ENCODE measurements around the gene FUBP1. TPM values are rescaled to one million over a fixed set of nuclear protein-coding genes. Genes with fewer than 3 reads are reported as not detected.

Gene FUBP1
- total and polyA plus RNA-seq, 2 of the 8 experiments (the other 6 are each of a cell fraction or from before 2014, with no cell fraction given): 184 to 201 TPM

- TF ChIP-seq TBP (IDR thresholded peaks at IDR 0.05; ENCODE audit: low read depth, low read length) (peak; percentile 93), NRF1 (IDR thresholded peaks at IDR 0.05; ENCODE audit: low read depth, low read length) (no peak), SIN3A (conservative IDR thresholded peaks at IDR 0.05 in 1 of 2, IDR thresholded peaks at IDR 0.05 in 1 of 2; ENCODE audit: low read depth in 1 of 2, low read length in 2 of 2) (peak; percentile 17 to 50; a peak in 1 of 4 replicates), SUZ12 (IDR thresholded peaks at IDR 0.05; ENCODE audit: low read length) (no peak), FOSL1 (IDR thresholded peaks at IDR 0.05; ENCODE audit: insufficient read depth, low read depth, low read length) (no peak), NANOG (IDR thresholded peaks at IDR 0.05; ENCODE audit: insufficient read depth, low read depth, low read length, poor library complexity, severe bottlenecking) (no peak), ASH2L (IDR thresholded peaks at IDR 0.05; ENCODE audit: low read length) (peak; percentile 87), ATF3 (IDR thresholded peaks at IDR 0.05; ENCODE audit: insufficient read depth, low read depth, low read length) (no peak), POU5F1 (IDR thresholded peaks at IDR 0.05; ENCODE audit: low read depth, low read length) (no peak), HDAC6 (IDR thresholded peaks at IDR 0.05; ENCODE audit: low read depth, low read length) (no peak), RBBP5 (IDR thresholded peaks at IDR 0.05; ENCODE audit: borderline replicate concordance, low read depth, low read length) (peak; percentile 78; the same call in 1 of the 2 replicates), CEBPB (IDR thresholded peaks at IDR 0.05; ENCODE audit: low read depth, low read length) (no peak), TAF7 (optimal IDR thresholded peaks at IDR 0.05; ENCODE audit: borderline replicate concordance, low read depth, low read length) (peak; percentile 89), SRF (IDR thresholded peaks at IDR 0.05; ENCODE audit: low read depth, low read length) (no peak), GTF2F1 (IDR thresholded peaks at IDR 0.05; ENCODE audit: borderline replicate concordance, low read depth, low read length) (peak; percentile 14; the same call in 1 of the 2 replicates), BACH1 (IDR thresholded peaks at IDR 0.05; ENCODE audit: low read length) (peak; percentile 64; the same call in 1 of the 2 replicates), HDAC2 (IDR thresholded peaks at IDR 0.05; ENCODE audit: borderline replicate concordance in 1 of 2, low read depth in 2 of 2, low read length in 2 of 2) (peak in 1 of 2 experiments; percentile 73; a peak in 1 of 4 replicates), RXRA (IDR thresholded peaks at IDR 0.05; ENCODE audit: insufficient read depth, low read depth, low read length) (no peak), TAF1 (IDR thresholded peaks at IDR 0.05; ENCODE audit: low read depth, low read length) (peak; percentile 95)
- TF ChIP-seq, protein P1, sequence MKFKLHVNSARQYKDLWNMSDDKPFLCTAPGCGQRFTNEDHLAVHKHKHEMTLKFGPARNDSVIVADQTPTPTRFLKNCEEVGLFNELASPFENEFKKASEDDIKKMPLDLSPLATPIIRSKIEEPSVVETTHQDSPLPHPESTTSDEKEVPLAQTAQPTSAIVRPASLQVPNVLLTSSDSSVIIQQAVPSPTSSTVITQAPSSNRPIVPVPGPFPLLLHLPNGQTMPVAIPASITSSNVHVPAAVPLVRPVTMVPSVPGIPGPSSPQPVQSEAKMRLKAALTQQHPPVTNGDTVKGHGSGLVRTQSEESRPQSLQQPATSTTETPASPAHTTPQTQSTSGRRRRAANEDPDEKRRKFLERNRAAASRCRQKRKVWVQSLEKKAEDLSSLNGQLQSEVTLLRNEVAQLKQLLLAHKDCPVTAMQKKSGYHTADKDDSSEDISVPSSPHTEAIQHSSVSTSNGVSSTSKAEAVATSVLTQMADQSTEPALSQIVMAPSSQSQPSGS (IDR thresholded peaks at IDR 0.05; ENCODE audit: low read length): 0 out of 2 replicates have a peak, but pooled peaks have one; percentile 74
These were observed at the start of gene FUBP1 (continued) for GRCh38 chr1:77978969-77979876.

All from H1 (cell line).